Measurements from ENCODE around the gene FOXA3. TPM values are rescaled to one million over a fixed set of nuclear protein-coding genes. Genes with fewer than 3 reads are reported as not detected.

FOXA3 gene
- total RNA-seq, 4 donors from 2014 or later: 0.42 TPM; not detected in 3

- TF ChIP-seq POLR2A (IDR thresholded peaks at IDR 0.05): no peak
- TF ChIP-seq CTCF (IDR thresholded peaks at IDR 0.05): no peak
- TF ChIP-seq EP300 (IDR thresholded peaks at IDR 0.05): no peak
- no peak for TF ChIP-seq POLR2AphosphoS5 (IDR thresholded peaks at IDR 0.05)
- peaks cover 22% of the 10 kb centered on the region for H3K27me3 ChIP-seq
Observed at GRCh38 chr19:45860359-45861259, 3.5 kb upstream of the FOXA3 start.

GRCh38 chr19:45862271-45862563 is 1.9 kb upstream of the FOXA3 start:
- Histone ChIP-seq H3K36me3 (peaks cover 0 to 33% of the 10 kb centered on the region in 2 donors), H3K27me3 (peaks cover 33% of the 10 kb centered on the region), H3K9me3 (no peaks in the 10 kb centered on the region), H3K4me3 (peak overlapping the region; percentile 56 to 94), H3K4me1 (peaks cover 0 to 32% (median 15%) of the 10 kb centered on the region in 3 donors), H3K27ac (peak overlapping the region; percentile 71 to 95 (median 92))
- ATAC-seq: no peak
- WGBS, 2 donors (ENCODE audit: low coverage in 1 of 2): 0 to 1% methylated on average over 4 to 11 of the region's 11 CpGs
- TF ChIP-seq CTCF (IDR thresholded peaks at IDR 0.05) (no peak), EP300 (IDR thresholded peaks at IDR 0.05) (no peak), POLR2A (IDR thresholded peaks at IDR 0.05) (no peak), POLR2AphosphoS5 (IDR thresholded peaks at IDR 0.05) (no peak)

More at GRCh38 chr19:45860359-45861259, 3.5 kb upstream of the FOXA3 start:
- Histone ChIP-seq H3K27ac (no peak overlapping the region), H3K4me1 (peaks cover 0 to 32% (median 15%) of the 10 kb centered on the region in 3 donors), H3K36me3 (peaks cover 0 to 46% of the 10 kb centered on the region in 2 donors), H3K4me3 (no peak overlapping the region), H3K9me3 (no peaks in the 10 kb centered on the region)
- no peak for ATAC-seq
- 87 to 88% methylated on average over 14 to 15 of the region's 15 CpGs for WGBS, 2 donors (ENCODE audit: low coverage in 1 of 2)

GRCh38 chr19:45862564-45863334 is 1.4 kb upstream of the FOXA3 start, which contains the start of gene SYMPK:
TSS of gene SYMPK (minus strand) at chr19:45863147. CDS start at chr19:45854495, 8,652 bp downstream.
- ATAC-seq: peak; percentile 99
- WGBS, 2 donors (ENCODE audit: low coverage in 1 of 2): 0% methylated on average over 21 to 22 of the region's 65 CpGs
- peak within 1 kb of the TSS; percentile 56 to 94 for H3K4me3 ChIP-seq
- peaks cover 33% of the 10 kb centered on the region for H3K27me3 ChIP-seq
- H3K9me3 ChIP-seq: no peaks in the 10 kb centered on the region
- peak within 1 kb of the TSS; percentile 71 to 95 (median 92) for H3K27ac ChIP-seq
- peaks cover 0 to 33% of the 10 kb centered on the region in 2 donors for H3K36me3 ChIP-seq
- H3K4me1 ChIP-seq: peaks cover 0 to 32% (median 15%) of the 10 kb centered on the region in 3 donors
- TF ChIP-seq POLR2AphosphoS5 (IDR thresholded peaks at IDR 0.05) (peak; percentile 77), POLR2A (IDR thresholded peaks at IDR 0.05) (peak; percentile 48 to 49), EP300 (IDR thresholded peaks at IDR 0.05) (no peak)

- TF ChIP-seq CTCF (IDR thresholded peaks at IDR 0.05) (no peak), POLR2AphosphoS5 (IDR thresholded peaks at IDR 0.05) (no peak), EP300 (IDR thresholded peaks at IDR 0.05) (no peak), POLR2A (IDR thresholded peaks at IDR 0.05) (no peak)
- H3K36me3 ChIP-seq: peaks cover 0 to 26% of the 10 kb centered on the region in 2 donors
- WGBS, 2 donors (ENCODE audit: low coverage in 1 of 2): 3% methylated on average over 6 to 16 of the region's 22 CpGs
- H3K4me3 ChIP-seq: peak overlapping the region; percentile 12 to 94
- peak overlapping the region in 1 of 4 donors; percentile 93 for H3K27ac ChIP-seq
- H3K9me3 ChIP-seq: no peaks in the 10 kb centered on the region
- no peak for ATAC-seq
- H3K27me3 ChIP-seq: peaks cover 33% of the 10 kb centered on the region
- peaks cover 0 to 32% (median 15%) of the 10 kb centered on the region in 3 donors for H3K4me1 ChIP-seq
Observed at GRCh38 chr19:45863335-45863839, 739 bp upstream of the FOXA3 start.

- no peak for ATAC-seq
- Histone ChIP-seq H3K9me3 (no peaks in the 10 kb centered on the region), H3K4me3 (peak overlapping the region in 1 of 2 donors; percentile 94), H3K4me1 (peaks cover 0 to 32% (median 15%) of the 10 kb centered on the region in 3 donors), H3K27me3 (peaks cover 33% of the 10 kb centered on the region), H3K27ac (no peak overlapping the region), H3K36me3 (peaks cover 0 to 13% of the 10 kb centered on the region in 2 donors)
- TF ChIP-seq POLR2AphosphoS5 (IDR thresholded peaks at IDR 0.05) (no peak), POLR2A (IDR thresholded peaks at IDR 0.05) (no peak), CTCF (IDR thresholded peaks at IDR 0.05) (no peak), EP300 (IDR thresholded peaks at IDR 0.05) (no peak)
- WGBS, 2 donors (ENCODE audit: low coverage in 1 of 2): 6 to 18% methylated on average over 3 to 12 of the region's 12 CpGs
Observed at GRCh38 chr19:45864629-45865082, 530 bp downstream of the FOXA3 start.

Data from gastroesophageal sphincter (tissue), 4 donors.